GM19240 (cell line): ENCODE data around the gene GNAT2.

ENCODE experiments used
- DNase-seq: peaks from one replicate; pipeline ENCODE4 v3.0.0; 2011; ENCODE audit warnings: low spot score; ENCODE audit not compliant: insufficient read length

Gene GNAT2

DNA sequence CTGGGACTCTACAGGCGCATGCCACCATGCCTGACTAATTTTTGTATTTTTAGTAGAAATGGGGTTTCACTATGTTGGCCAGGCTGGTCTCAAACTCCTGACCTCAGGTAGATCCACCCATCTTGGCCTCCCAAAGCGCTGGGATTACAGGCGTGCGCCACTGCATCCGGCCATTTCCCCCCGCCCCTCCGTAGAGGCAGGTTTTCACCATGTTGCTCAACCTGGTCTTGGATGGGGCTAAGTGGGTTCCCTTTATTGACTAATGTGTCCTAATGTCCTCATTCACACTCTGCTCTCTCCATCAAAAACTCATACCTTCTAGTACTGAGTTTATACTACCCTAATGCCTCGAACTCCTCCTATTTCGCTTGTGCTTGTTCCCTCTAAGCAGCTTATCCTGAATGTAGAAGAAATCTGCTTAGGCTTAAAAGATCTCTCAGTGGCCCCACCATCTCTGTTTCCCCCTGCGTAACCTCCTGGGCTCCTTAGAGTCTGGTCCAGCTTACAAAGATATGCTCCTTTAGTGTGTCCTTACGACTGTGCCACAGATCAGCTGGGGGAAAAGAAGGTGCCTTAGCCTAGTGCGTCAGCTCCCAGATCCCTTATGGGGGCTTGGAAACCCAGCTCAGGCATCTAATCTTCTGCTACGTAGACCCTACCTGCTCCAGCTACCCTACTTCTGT lies 8.0 kb downstream of the GNAT2 start:
- DNase-seq = no peak

DNA sequence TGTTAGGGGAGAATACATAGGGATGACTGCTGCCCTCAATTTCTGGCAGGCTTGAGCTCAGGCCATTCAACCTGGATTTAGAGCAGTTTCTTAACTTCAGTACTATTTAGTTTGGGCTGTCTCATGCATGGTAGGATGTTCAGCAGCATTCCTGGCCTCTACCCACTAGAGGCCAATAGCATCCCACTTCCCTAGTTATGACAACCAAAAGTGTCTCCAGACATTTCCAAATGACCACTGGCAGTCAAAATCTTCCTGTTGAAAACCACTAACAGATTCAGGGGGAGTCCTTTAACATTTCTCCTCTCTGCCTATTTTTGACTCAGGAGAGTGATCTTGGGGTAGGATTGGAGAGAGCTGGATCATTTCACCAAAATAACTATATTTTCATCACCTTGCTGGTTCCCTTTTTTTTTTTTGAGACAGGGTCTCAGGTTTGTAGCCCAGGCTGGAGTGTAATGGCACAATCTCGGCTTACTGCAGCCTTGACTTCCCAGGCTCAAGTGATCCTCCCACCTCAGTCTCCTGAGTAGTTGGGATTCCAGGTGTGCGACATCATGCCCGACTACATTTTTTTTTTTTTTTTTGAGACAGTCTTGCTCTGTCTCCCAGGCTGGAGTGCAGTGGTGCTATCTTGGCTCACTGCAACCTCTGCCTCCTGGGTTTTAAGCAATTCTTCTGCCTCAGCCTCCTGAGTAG lies 8.7 kb downstream of the GNAT2 start:
- DNase-seq = no peak

DNA sequence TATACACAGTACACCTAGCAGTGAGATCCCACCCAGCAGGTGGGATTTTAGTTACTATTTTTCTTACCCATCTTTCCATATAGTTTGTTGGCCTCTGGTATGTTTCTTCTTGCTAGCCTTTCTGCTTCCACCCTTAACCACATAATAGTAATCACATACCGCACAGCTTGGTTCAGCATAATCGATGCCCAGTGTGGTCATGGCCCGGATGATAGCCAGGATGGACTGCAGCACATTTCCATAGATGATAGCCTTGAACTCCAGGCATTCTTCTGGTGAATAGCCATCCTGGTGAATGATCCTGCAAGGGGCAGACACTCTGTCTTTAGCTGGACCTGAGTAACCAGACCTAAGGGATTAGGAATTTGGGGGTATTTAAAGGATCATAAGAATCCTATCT lies 9.5 kb downstream of the GNAT2 start:
- no peak for DNase-seq

DNA sequence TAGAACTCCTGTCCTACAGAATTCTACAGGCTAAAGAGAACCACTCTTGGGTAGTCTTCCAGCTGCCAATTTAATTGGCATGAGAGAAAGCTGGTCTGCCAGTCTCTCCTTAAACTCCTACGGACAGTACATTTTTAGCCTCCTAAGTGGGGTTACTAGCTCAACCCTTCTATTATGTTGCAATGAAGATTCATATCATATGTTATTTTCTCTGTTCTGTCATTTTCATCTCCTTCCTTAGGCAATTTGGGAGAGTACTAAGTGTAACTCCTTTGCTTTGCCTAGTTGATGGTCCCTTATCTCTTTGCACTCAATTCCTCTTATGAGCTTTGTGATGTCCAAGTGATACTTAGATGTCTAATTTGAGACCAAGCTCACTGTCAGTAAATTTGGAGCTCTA lies 14.0 kb downstream of the GNAT2 start:
- DNase-seq = no peak

DNA sequence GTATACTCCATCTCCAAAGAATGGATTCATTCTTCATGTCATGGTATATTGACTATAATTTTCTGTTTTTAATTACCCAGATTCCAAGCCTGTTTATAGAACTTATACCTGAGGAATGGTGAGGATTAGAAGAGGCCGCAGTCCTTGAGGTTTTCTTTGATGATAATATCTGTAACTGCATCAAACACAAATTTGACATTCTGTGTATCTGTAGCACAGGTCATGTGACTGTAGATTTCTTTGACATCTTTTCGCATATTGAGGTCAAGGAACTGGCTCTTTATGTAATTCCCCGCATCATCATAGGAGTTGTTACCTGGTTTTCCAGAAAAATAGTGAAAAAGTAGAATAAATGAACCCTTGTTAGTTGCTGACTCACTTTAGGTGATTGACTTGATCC lies 16.2 kb downstream of the GNAT2 start:
- DNase-seq = no peak

GRCh38 chr1:109598655-109599054 lies 20.8 kb downstream of the GNAT2 start:
- DNase-seq = no peak

- DNase-seq = no peak
Observed at GRCh38 chr1:109598156-109598555, 21.3 kb downstream of the GNAT2 start.

- no peak for DNase-seq
Observed at GRCh38 chr1:109595531-109595930, 23.9 kb downstream of the GNAT2 start.

- no peak for DNase-seq
Observed at GRCh38 chr1:109592916-109593315, 26.5 kb downstream of the GNAT2 start.

DNA sequence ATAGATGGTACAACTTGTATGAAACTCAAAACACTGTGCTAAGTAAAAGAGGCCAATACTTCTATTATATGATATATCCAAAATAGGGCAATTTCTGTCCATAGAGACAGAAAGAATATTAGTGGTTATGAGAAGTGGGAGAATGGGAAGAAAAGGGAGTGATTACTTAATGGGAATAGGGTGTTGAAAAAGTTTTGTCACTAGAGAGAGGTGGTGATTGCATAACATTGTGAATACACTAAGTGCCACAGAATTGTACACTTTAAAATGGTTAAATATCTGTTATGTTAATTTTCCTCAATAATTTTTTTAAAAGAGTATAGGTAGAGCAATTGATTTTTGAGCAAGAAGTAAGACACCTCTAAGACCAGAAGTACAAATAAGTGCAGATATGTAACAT lies 29.7 kb downstream of the GNAT2 start:
- DNase-seq = no peak

DNA sequence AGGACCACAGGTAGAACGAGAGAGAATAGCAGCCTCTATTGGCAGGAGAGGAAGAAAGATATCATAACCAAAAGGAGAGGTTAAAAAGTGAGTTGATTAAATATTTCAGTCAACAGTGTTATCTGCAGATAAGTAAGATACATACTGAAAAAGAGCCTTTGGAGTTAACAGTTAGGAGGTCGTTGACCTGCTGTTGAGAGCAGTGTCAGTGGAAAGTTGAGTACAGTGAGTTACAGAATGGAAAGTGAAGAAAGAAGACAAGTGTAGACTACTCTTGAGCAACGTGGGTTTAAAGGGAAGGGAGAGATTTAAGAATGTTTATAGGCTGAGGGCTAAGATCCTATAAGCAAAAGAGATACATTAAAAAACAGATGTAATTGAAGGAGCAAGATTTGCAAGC lies 30.2 kb downstream of the GNAT2 start:
- DNase-seq = no peak

DNA sequence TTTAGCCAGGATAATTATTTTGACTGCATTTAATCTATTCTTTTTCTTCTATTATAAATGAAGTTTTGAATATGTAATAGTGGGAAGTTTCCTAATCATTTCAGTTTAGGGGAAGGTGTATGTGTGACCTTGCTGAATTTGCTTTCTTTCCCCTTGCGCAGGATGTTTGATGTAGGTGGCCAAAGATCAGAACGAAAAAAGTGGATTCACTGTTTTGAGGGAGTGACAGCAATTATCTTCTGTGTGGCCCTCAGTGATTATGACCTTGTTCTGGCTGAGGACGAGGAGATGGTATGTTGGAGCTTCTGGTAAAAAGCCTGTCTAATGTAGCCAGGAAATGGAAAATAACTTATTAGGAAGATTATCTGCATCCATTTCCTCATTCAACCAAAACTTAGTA lies 33.4 kb downstream of the GNAT2 start:
- DNase-seq = no peak

DNA sequence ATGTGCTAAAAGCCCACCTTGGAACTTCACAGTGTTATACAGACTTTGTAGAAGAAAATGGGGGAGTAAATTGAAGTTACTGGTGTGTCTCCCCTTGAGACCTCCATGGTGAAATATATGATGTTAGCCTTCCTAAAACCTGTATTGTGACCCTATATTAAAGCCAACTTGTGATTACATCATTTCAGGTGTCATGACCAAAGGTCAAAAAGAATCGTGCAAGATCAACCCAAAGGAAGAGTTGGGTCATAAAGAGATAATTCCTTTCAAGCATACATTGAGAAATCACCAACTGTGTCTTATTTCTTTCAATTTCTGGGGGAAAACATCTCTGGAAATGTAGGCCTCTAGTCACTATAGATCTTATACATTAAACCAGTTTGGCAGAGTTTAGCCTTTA lies 34.6 kb downstream of the GNAT2 start:
- DNase-seq = no peak

- no peak for DNase-seq
Observed at GRCh38 chr1:109582021-109582420, 37.4 kb downstream of the GNAT2 start.

- no peak for DNase-seq
Observed at GRCh38 chr1:109579491-109579890, 39.9 kb downstream of the GNAT2 start.

- no peak for DNase-seq
Observed at GRCh38 chr1:109578947-109579443, 40.4 kb downstream of the GNAT2 start.

DNA sequence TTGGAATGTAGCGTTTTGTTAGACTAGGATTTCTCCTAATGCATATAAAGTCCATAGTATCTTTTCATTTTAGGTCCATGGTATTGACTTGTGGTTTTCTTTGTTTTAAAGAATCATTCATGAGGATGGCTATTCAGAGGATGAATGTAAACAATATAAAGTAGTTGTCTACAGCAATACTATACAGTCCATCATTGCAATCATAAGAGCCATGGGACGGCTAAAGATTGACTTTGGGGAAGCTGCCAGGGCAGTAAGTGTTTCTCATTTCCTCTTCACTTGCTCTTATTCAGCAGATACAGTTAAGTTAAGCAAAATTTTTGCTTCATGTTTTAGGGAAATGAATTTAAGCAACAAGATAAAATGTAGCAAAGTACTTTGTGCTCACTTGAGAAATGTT lies 45.6 kb downstream of the GNAT2 start:
- no peak for DNase-seq

DNA sequence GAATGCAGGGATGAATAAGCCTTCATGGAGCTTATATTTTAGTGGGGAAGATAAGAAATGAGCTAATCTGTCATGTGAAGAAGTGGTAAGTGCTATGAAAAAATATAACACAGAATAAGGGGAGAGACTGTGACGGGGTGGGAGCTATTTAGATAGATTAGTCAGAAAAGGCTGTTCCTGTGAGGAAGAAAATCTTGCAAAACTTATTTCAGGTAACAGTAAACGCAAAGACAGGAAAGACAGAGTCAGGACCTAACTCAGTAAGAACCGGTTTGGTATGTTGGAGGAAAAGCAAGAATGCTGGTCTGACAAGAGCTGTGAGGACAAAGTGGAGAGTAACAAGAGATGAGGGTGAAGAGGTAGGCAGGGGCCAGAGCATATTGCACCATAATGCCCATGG lies 49.0 kb downstream of the GNAT2 start:
- no peak for DNase-seq

- no peak for DNase-seq
Observed at GRCh38 chr1:109569323-109569722, 50.1 kb downstream of the GNAT2 start.

GRCh38 chr1:109567877-109568672 lies 51.3 kb downstream of the GNAT2 start:
- DNase-seq = no peak

DNA sequence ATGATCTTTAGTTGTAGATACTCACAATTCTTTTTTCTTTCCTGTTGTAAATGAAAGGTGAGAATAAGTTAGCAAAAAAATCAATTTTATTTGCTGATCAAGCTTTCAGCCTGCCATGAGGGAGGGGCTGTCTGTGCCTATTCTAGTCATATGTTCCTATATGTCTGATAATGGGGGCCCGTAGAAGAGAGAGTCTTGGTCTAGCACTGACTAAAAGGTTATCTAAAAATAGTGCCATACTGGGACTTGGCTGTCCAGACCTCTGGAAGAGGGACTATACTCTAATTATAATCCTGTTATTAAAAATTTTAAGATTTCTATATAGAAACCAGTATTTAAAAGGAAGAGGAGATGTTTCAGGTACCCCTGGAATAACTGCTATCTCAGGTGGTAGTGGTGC lies 52.4 kb downstream of the GNAT2 start:
- no peak for DNase-seq

DNA sequence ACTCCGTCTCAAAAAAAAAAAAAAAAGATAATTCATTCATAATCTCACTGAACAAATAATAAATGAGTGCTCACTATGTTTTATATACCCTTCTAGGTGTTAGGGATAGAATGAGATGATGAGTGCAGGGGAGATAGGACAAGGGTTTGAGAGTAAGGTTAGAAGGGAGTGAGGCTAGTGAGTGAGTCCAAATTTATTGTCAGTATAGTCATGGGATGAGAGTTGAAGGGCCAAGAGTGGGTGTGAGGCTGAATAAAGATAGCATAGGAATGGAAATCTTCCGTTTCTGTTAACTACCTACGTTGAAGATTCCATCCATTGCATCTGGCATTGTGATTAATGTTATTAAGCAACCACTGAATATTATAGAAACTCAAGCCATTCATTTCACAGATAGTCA lies 54.2 kb downstream of the GNAT2 start:
- no peak for DNase-seq
